K562 (cell line): ENCODE results near the gene TRIM45.

Source experiments
- E2F4 ChIP-seq: sonication (generic); formaldehyde crosslinking; IDR thresholded peaks from 2 replicates; pipeline ENCODE4 v1.8.0; 2022; ENCODE audit warnings: mild to moderate bottlenecking, low read depth, missing genetic modification reagents
- HNRNPL ChIP-seq: fragments of 200-400 bp; formaldehyde crosslinking; IDR thresholded peaks from 2 replicates; pipeline ENCODE4 v1.6.1; 2017; ENCODE audit warnings: low read depth, mild to moderate bottlenecking, low read length
- ZNF785 ChIP-seq: fragments of 250-450 bp; sonication (Bioruptor Pico); IDR thresholded peaks from 2 replicates; pipeline ENCODE4 v1.4.0; 2020; ENCODE audit warnings: mild to moderate bottlenecking
- TF ChIP-seq, protein P1 (sequence below): fragments of 250-450 bp; sonication (Bioruptor Pico); IDR thresholded peaks from 2 replicates; pipeline ENCODE4 v1.5.0; 2021; ENCODE audit warnings: mild to moderate bottlenecking, borderline replicate concordance
- TF ChIP-seq, protein P2 (sequence below): sonication (generic); formaldehyde crosslinking; IDR thresholded peaks from 2 replicates; pipeline ENCODE4 v1.9.0; 2022; ENCODE audit warnings: mild to moderate bottlenecking, missing genetic modification reagents

GRCh38 chr1:117146575-117147340, 25.2 kb upstream of the TRIM45 start:
- TF ChIP-seq HNRNPL (no peak), ZNF785 (CRISPR knock-in tag) (no peak), E2F4 (no peak)
- TF ChIP-seq, protein P1, sequence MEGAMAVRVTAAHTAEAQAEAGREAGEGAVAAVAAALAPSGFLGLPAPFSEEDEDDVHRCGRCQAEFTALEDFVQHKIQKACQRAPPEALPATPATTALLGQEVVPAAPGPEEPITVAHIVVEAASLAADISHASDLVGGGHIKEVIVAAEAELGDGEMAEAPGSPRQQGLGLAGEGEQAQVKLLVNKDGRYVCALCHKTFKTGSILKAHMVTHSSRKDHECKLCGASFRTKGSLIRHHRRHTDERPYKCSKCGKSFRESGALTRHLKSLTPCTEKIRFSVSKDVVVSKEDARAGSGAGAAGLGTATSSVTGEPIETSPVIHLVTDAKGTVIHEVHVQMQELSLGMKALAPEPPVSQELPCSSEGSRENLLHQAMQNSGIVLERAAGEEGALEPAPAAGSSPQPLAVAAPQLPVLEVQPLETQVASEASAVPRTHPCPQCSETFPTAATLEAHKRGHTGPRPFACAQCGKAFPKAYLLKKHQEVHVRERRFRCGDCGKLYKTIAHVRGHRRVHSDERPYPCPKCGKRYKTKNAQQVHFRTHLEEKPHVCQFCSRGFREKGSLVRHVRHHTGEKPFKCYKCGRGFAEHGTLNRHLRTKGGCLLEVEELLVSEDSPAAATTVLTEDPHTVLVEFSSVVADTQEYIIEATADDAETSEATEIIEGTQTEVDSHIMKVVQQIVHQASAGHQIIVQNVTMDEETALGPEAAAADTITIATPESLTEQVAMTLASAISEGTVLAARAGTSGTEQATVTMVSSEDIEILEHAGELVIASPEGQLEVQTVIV (CRISPR knock-in tag) = no peak
- TF ChIP-seq, protein P2, sequence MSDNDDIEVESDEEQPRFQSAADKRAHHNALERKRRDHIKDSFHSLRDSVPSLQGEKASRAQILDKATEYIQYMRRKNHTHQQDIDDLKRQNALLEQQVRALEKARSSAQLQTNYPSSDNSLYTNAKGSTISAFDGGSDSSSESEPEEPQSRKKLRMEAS = no peak
